ENCODE measurements around the gene RNLS.
"Not testable (repeated sequence)": the region's sequence is repeated elsewhere in the genome, so short reads cannot be mapped to it uniquely, and the experiment has no call there.

RNLS gene

GRCh38 chr10:88386204-88386788 lies 196.8 kb downstream of the RNLS start:
- DNase-seq = peak; percentile 48

DNA sequence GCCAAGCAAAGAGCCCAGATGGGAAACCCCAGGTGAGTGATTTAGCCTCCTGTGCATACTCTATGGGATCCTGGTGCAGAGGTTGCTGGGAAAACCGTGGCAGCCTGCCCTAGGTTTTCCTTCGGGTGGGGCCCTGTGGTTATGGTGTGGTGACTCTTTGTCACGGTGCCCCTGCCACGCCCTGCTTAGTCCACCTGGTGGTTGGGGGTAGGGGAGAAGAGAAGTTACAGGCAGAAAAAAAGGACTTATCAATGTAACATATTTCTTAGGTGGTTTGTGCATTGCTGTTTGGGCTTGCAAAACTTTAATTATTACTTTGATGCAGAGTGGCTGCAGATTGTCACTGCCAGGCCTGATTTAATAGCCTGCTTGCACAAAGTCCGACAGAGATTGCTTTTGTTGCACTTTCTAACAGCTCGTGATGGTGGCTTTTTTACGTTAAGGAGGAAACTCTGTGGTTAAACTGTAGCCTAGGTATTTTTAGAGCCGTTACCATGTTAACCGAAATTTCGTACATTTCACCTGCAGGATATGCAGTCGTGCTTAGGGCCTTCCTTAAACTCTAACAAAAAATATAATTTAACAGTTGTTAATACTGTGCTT lies 197.4 kb downstream of the RNLS start:
- DNase-seq = no peak

DNA sequence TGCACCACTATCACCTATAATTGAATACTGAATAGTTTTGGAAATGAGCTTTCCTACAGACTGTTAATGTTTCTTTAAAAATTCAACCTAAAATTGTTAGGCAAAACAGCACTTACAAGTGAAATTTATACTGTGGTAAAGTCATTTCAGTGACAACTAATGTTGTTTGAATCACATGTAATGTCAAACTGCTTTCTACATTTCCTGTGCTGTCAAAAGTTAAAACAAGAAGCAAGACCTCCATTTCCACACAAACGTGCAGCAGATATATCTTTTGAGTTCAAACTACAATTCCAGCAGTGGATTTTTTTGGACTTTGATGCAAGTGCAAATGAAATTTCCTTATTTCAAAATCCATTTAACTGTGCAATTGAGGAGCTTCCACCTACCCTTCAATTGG lies 199.8 kb downstream of the RNLS start:
- DNase-seq = no peak

- no peak for DNase-seq
Measured at GRCh38 chr10:88382699-88383098, 200.4 kb downstream of the RNLS start.

GRCh38 chr10:88379575-88379974 lies 203.5 kb downstream of the RNLS start:
- DNase-seq = peak; percentile 63

GRCh38 chr10:88377510-88377909 lies 205.6 kb downstream of the RNLS start:
- DNase-seq = no peak

DNA sequence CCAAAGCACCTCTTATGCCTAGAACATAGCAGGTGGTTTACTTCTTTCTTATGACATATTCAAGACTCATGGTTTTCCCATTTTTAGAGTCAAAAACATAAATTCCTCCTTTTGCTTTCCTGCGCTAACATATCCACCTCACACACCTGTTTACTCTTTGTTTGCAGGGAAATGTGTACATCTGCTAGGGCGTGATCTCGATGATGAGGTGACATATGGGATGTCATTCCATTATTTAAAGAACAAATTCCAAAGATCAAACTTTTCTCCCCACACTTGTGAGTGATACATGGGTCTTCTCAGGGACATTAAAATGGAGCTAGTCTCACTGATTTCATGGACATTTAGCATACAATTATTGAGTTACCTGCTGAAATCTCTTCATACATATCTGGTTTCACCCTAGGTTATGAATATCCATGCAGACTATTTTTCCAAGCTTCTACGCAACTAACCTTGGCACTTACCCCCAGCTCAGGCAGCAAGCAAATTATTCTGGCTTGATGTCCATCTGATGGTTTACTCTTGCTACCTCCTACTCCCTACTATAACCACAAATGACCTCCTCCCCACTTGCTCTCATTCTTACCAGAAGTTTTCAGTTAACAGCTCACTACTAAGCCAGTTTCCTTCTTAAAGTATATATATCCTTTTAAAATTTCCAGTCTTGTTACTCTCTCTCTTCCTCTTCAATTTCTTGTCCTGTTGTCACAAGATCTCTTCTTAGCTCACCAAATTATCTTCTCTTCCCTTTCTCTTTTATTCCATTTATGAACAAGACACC lies 208.5 kb downstream of the RNLS start:
- DNase-seq = no peak

DNA sequence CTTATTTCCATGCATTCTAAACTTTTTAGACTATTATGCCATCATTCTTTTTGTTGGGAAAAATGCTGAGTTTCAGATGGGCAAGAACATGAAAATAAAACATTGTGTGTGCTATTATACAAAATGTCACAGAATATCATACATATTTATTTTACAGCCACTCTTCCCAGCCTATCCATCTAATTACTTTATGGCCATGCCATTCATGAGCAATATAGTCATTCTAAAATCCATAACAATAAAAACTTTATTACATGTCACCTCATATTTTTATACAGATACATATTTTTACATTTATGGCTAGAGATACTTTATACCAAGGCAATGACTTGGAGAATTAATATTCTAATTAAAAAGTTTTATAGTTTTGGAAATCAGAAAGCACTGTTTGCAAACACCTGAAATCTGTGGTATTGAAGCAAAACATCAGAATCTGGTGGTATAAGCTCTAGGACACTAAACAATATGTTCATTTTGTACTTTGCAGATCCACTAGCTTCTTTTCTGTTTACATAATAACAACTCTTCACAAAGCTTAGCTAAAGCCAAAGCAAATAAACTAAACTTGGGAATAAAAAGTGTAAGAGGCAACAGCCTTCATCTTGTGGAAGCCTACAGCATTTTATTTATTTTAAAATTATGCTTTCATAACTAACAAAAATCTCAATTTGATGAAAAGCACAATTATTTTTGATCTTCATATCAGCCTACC lies 210.1 kb downstream of the RNLS start:
- no peak for DNase-seq

DNA sequence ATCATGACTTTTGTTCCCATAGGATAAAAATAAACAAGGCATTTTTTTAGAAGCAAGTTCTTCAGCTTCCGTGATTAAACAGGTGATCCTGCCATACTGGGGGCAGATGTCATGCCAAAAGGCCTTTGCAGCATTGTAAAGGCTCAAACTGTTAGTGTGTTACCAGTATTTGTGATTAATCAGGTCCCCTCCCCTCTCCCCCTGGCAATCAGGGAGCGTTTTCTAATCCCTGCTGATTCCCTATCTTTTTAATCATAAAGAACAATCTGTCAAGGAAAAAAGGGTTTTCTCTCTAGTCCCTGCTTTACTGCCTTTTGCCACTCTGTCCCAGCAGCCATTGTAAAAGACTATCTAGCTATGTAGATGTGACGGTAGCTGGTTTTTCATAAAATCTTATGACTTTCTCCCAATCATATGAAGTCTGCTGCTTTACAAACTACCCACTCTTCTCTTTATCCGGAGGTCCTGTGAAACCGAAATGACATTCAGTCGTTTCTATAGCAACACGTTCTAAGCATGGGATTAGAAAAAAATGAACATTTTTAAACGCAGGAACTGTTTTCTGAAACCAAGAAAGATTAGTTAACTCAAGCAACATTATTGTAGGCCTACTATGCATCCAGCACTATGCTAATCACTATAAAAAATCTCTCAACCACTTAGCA lies 210.9 kb downstream of the RNLS start:
- DNase-seq = no peak

GRCh38 chr10:88370713-88371112 lies 212.4 kb downstream of the RNLS start:
- no peak for DNase-seq

DNA sequence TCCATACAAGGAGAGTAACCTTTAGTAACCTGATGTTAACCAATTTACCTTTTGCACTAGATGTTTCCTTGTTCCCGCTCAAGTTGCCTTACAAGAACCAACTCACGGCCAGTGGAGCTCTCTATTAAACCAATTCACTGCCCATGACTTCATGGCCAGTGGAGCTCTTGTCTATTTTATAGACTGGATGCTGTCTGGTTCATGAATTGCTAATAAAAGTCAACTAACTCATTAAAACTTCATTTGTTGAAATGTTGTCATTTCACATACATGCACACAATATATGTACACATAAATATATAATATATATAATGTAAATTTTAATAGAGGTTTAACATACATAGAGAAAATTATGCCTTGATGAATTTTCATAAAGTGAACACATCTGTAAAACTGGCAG lies 216.3 kb downstream of the RNLS start:
- no peak for DNase-seq

- DNase-seq = no peak
Measured at GRCh38 chr10:88361995-88362807, 220.9 kb downstream of the RNLS start.

- DNase-seq = no peak
Measured at GRCh38 chr10:88361494-88361893, 221.6 kb downstream of the RNLS start.

DNA sequence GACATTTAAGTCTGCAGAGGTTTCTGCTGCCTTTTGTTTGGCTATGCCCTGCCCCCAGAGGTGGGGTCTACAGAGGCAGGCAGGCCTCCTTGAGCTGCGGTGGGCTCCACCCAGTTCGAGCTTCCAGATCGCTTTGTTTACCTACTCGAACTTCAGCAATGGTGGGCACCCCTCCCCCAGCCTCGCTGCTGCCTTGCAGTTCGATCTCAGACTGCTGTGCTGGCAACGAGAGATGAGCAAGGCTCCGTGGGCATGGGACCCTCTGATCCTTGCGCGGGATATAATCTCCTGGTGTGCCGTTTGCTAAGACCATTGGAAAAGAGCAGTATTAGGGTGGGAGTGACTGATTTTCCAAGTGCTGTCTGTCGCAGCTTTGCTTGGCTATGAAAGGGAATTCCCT lies 227.4 kb downstream of the RNLS start:
- not testable (repeated sequence) for DNase-seq

GRCh38 chr10:88347597-88348304 lies 235.4 kb downstream of the RNLS start:
- DNase-seq = no peak

DNA sequence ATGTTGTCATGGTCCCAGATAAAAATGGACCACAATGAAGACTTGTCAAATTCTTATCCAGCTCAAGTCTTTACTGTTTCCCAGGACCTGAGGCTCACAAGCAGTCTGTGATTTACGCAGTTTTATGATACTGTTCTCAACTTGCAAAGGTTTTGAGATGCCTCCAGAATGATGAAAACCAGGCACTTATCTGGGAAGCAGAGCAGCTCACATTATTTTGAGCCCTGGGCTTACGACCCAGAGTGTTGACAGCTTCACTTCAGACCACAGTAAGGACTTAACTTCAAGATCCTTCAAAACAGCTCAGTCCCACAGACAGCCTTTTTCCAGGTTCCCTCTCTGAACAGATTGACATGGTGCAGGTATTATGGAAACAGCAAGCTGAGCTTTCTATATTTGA lies 236.1 kb downstream of the RNLS start:
- DNase-seq = no peak

DNA sequence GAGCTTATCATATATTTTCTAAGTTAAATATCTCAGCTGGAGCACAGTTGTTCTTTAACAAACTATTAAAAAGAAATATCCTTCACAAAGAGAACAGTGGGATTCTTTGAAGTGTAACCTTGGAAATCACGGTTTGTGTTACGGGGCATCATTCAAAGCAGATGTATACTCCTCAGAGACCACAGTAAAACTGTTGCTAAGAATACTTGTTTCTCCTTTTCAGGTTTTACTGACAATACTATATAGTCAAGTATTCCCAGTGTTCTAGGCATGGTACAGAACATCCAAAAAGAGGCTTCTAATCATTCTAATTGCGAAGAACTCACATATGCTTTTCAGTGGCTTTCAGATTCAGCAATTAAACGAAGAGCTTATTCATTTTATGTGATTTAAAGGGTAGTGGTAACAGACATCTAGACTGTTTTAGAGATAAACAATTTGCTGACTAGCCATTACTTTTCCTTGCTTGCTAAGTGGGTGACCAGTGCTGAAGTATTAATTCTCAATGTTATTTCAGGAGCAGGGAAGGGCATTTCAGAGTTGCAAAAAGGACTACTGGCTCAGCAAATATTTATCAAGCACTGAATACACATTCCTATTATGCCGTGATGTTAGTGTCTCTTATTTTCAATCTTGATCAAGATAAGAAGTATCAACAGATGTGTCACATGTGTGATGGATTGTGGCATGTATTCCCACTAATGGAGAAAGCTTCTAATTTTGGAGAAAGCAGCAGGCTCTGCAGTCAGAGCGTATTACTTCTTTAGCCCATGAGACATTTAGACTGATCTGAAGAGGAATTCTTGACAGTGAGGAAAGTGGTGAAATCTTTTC lies 236.8 kb downstream of the RNLS start:
- no peak for DNase-seq

- DNase-seq = no peak
Measured at GRCh38 chr10:88343761-88344484, 239.2 kb downstream of the RNLS start.

DNA sequence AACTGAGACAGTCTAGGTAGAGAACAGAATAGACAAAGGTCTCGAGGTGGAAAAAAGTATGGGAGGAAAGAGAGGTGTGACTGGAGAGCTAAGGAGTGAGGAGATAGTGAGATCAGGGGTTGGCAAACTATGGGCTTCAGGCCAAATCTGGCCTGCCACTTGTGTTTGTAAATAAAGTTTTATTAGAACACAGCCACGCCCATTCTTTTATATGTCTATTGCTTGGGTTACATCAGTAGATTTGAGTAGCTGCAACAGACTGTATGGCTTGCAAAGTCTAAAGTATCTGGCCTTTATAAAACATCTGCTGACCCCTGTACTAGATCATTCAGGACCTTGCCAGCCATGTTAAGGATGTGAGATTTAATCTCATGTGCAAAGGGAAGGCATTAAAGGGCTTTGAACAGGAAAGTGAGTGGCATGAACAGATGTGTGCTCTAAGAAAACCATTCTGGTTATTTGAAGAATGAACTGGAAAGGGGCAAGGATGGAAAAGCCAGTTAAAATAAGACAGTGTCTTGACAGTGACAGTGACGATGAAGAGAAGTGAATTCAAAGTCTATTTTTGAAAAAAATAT lies 240.3 kb downstream of the RNLS start:
- no peak for DNase-seq

- DNase-seq = no peak
Measured at GRCh38 chr10:88337134-88337533, 246.0 kb downstream of the RNLS start.
